ENCODE results near the gene MCRIP1.

MCRIP1 gene

GRCh38 chr17:81802856-81803643, 30.0 kb downstream of the MCRIP1 start:
- no peak for DNase-seq

- DNase-seq = no peak
These were observed 30.9 kb downstream of the MCRIP1 start for GRCh38 chr17:81802048-81802758.

GRCh38 chr17:81801327-81801726, 31.8 kb downstream of the MCRIP1 start:
- no peak for DNase-seq

- DNase-seq = no peak
These were observed 38.6 kb downstream of the MCRIP1 start for GRCh38 chr17:81794509-81794908.

GRCh38 chr17:81794074-81794476, 39.0 kb downstream of the MCRIP1 start:
- DNase-seq = no peak

- DNase-seq = no peak
These were observed 40.1 kb downstream of the MCRIP1 start for GRCh38 chr17:81792675-81793615.
